ENCODE results near the gene TBC1D22B. TPM values are rescaled to one million over a fixed set of nuclear protein-coding genes. Genes with fewer than 3 reads are reported as not detected.

The TBC1D22B gene
- total and polyA plus RNA-seq, 9 of the 15 experiments (the other 6 are each of a cell fraction or from before 2014, with no cell fraction given) = 4.8 to 24.2 (median 13.5) TPM

- TF ChIP-seq SMC3 (conservative IDR thresholded peaks at IDR 0.05; ENCODE audit: insufficient read depth, low read depth, low read length) (no peak), MNT (conservative IDR thresholded peaks at IDR 0.05) (peak; percentile 36 to 42; a peak in 3 of 4 replicates), SPI1 (IDR thresholded peaks at IDR 0.05; ENCODE audit: borderline replicate concordance, low read depth, low read length) (peak; percentile 88), CHAMP1 (IDR thresholded peaks at IDR 0.05) (no peak; the same call in 1 of the 2 replicates), EZH2 (IDR thresholded peaks at IDR 0.05; ENCODE audit: borderline replicate concordance, low read depth, low read length) (no peak), SFPQ (IDR thresholded peaks at IDR 0.05; ENCODE audit: low read depth, low read length) (no peak), ZNF263 (CRISPR knock-in tag; IDR thresholded peaks at IDR 0.05; ENCODE audit: borderline replicate concordance) (no peak), GMEB1 (CRISPR knock-in tag; IDR thresholded peaks at IDR 0.05) (peak; percentile 54), SMARCA4 (IDR thresholded peaks at IDR 0.05) (peak; percentile 79), ZNF175 (CRISPR knock-in tag; IDR thresholded peaks at IDR 0.05; ENCODE audit: low read depth) (peak; percentile 84), FOXJ3 (CRISPR knock-in tag; IDR thresholded peaks at IDR 0.05) (no peak), NR1H2 (CRISPR knock-in tag; IDR thresholded peaks at IDR 0.05) (no peak), NCOR1 (IDR thresholded peaks at IDR 0.05) (peak; percentile 38; the same call in 1 of the 2 replicates), MITF (IDR thresholded peaks at IDR 0.05) (no peak), USF1 (CRISPR knock-in tag; IDR thresholded peaks at IDR 0.05) (no peak), ZNF217 (CRISPR knock-in tag; IDR thresholded peaks at IDR 0.05) (no peak), KDM5B (IDR thresholded peaks at IDR 0.05; ENCODE audit: insufficient replicate concordance, low read depth, low read length) (no peak)
These were observed 17.4 kb upstream of the TBC1D22B start (continued) for GRCh38 chr6:37239950-37240713.
